T-helper 1 cell treated with Interleukin-12 subunit alpha and Interleukin-12 subunit beta and Interleukin-4 antibody, amounts not matched to agents 30 μg/mL and 1 μg/mL, for 36 hours (primary cell): Measurements from ENCODE around the gene DAGLB.
"Not testable (repeated sequence)": the region's sequence is repeated elsewhere in the genome, so short reads cannot be mapped to it uniquely, and the experiment has no call there.

ENCODE experiments used
- H3K27ac Mint-ChIP-seq: one replicate; pipeline ENCODE4 v1.8.0; 2021; ENCODE audit warnings: mild to moderate bottlenecking, mixed read lengths
- H3K27me3 Mint-ChIP-seq: one replicate; pipeline ENCODE4 v1.8.0; 2021; ENCODE audit warnings: low read depth, mixed read lengths
- H3K36me3 Mint-ChIP-seq: one replicate; pipeline ENCODE4 v1.8.0; 2021; ENCODE audit warnings: low read depth, mixed read lengths
- H3K4me1 Mint-ChIP-seq: one replicate; pipeline ENCODE4 v1.8.0; 2021; ENCODE audit warnings: low read depth, mixed read lengths
- H3K4me3 Mint-ChIP-seq: one replicate; pipeline ENCODE4 v1.8.0; 2021; ENCODE audit warnings: mild to moderate bottlenecking, moderate library complexity, mixed read lengths
- H3K9me3 Mint-ChIP-seq: one replicate; pipeline ENCODE4 v1.8.0; 2021; ENCODE audit warnings: mixed read lengths

The DAGLB gene

GRCh38 chr7:6477318-6477660 lies 29.5 kb upstream of the DAGLB start:
- Mint-ChIP-seq H3K27me3 (no peaks in the 10 kb centered on the region), H3K9me3 (no peaks in the 10 kb centered on the region), H3K36me3 (peaks cover 18% of the 10 kb centered on the region), H3K4me1 (peaks cover 56% of the 10 kb centered on the region), H3K4me3 (no peak overlapping the region), H3K27ac (no peak overlapping the region)

- Mint-ChIP-seq H3K36me3 (peaks cover 18% of the 10 kb centered on the region), H3K4me1 (peaks cover 53% of the 10 kb centered on the region), H3K9me3 (no peaks in the 10 kb centered on the region), H3K27ac (no peak overlapping the region), H3K4me3 (no peak overlapping the region), H3K27me3 (no peaks in the 10 kb centered on the region)
These were observed 29.0 kb upstream of the DAGLB start for GRCh38 chr7:6476596-6477317.

GRCh38 chr7:6475433-6476186 lies 27.9 kb upstream of the DAGLB start:
- Mint-ChIP-seq H3K4me3 (no peak overlapping the region), H3K36me3 (peaks cover 20% of the 10 kb centered on the region), H3K4me1 (peaks cover 42% of the 10 kb centered on the region)

GRCh38 chr7:6465862-6466261 lies 18.1 kb upstream of the DAGLB start:
- no peak overlapping the region for H3K27ac Mint-ChIP-seq
- H3K36me3 Mint-ChIP-seq, result peaks cover 42% of the 10 kb centered on the region
- H3K9me3 Mint-ChIP-seq, result no peaks in the 10 kb centered on the region

More at GRCh38 chr7:6475433-6476186, 27.9 kb upstream of the DAGLB start:
- no peaks in the 10 kb centered on the region for H3K27me3 Mint-ChIP-seq
- peak overlapping the region; percentile 19 for H3K27ac Mint-ChIP-seq
- H3K9me3 Mint-ChIP-seq, result no peaks in the 10 kb centered on the region

GRCh38 chr7:6463609-6464008 lies 15.9 kb upstream of the DAGLB start:
- H3K4me3 Mint-ChIP-seq, H3K4me1 Mint-ChIP-seq, H3K27me3 Mint-ChIP-seq, H3K27ac Mint-ChIP-seq, H3K9me3 Mint-ChIP-seq: not testable (repeated sequence)
- peaks cover 33% of the 10 kb centered on the region for H3K36me3 Mint-ChIP-seq

More at GRCh38 chr7:6465862-6466261, 18.1 kb upstream of the DAGLB start:
- Mint-ChIP-seq H3K27me3 (no peaks in the 10 kb centered on the region), H3K4me1 (no peaks in the 10 kb centered on the region), H3K4me3 (no peak overlapping the region)

- H3K4me3 Mint-ChIP-seq, result no peak overlapping the region
- no peaks in the 10 kb centered on the region for H3K9me3 Mint-ChIP-seq
- no peak overlapping the region for H3K27ac Mint-ChIP-seq
- peaks cover 28% of the 10 kb centered on the region for H3K36me3 Mint-ChIP-seq
- no peaks in the 10 kb centered on the region for H3K4me1 Mint-ChIP-seq
- H3K27me3 Mint-ChIP-seq, result no peaks in the 10 kb centered on the region
These were observed 14.3 kb upstream of the DAGLB start for GRCh38 chr7:6461946-6462550.

- Mint-ChIP-seq H3K4me1 (no peaks in the 10 kb centered on the region), H3K27ac (peak overlapping the region; percentile 45), H3K27me3 (no peaks in the 10 kb centered on the region), H3K9me3 (no peaks in the 10 kb centered on the region), H3K36me3 (peaks cover 24% of the 10 kb centered on the region), H3K4me3 (no peak overlapping the region)
These were observed 13.3 kb upstream of the DAGLB start for GRCh38 chr7:6460990-6461584.

GRCh38 chr7:6460303-6460702 lies 12.5 kb upstream of the DAGLB start:
- H3K4me3 Mint-ChIP-seq, result no peak overlapping the region

GRCh38 chr7:6458676-6459075 lies 10.9 kb upstream of the DAGLB start:
- H3K27me3 Mint-ChIP-seq, H3K27ac Mint-ChIP-seq, H3K4me3 Mint-ChIP-seq, H3K9me3 Mint-ChIP-seq, H3K4me1 Mint-ChIP-seq: not testable (repeated sequence)
- peaks cover 13% of the 10 kb centered on the region for H3K36me3 Mint-ChIP-seq

More at GRCh38 chr7:6460303-6460702, 12.5 kb upstream of the DAGLB start:
- Mint-ChIP-seq H3K27ac (no peak overlapping the region), H3K36me3 (peaks cover 16% of the 10 kb centered on the region), H3K9me3 (no peaks in the 10 kb centered on the region), H3K27me3 (no peaks in the 10 kb centered on the region), H3K4me1 (no peaks in the 10 kb centered on the region)

- H3K27me3 Mint-ChIP-seq, result no peaks in the 10 kb centered on the region
- H3K36me3 Mint-ChIP-seq, result no peaks in the 10 kb centered on the region
- H3K4me3 Mint-ChIP-seq, result no peak overlapping the region
- no peaks in the 10 kb centered on the region for H3K9me3 Mint-ChIP-seq
- H3K4me1 Mint-ChIP-seq, result peaks cover 6% of the 10 kb centered on the region
- no peak overlapping the region for H3K27ac Mint-ChIP-seq
These were observed 6.0 kb upstream of the DAGLB start for GRCh38 chr7:6453734-6454133.

- peaks cover 3% of the 10 kb centered on the region for H3K36me3 Mint-ChIP-seq
- H3K4me3 Mint-ChIP-seq, result no peak overlapping the region
- H3K27ac Mint-ChIP-seq, result no peak overlapping the region
- peaks cover 12% of the 10 kb centered on the region for H3K4me1 Mint-ChIP-seq
- no peaks in the 10 kb centered on the region for H3K27me3 Mint-ChIP-seq
- H3K9me3 Mint-ChIP-seq, result no peaks in the 10 kb centered on the region
These were observed 3.5 kb upstream of the DAGLB start for GRCh38 chr7:6451224-6451705.

- H3K36me3 Mint-ChIP-seq, H3K27ac Mint-ChIP-seq, H3K9me3 Mint-ChIP-seq, H3K27me3 Mint-ChIP-seq: not testable (repeated sequence)
- peak overlapping the region; percentile 37 for H3K4me3 Mint-ChIP-seq
- peaks cover 16% of the 10 kb centered on the region for H3K4me1 Mint-ChIP-seq
These were observed 2.8 kb upstream of the DAGLB start for GRCh38 chr7:6450591-6450990.

GRCh38 chr7:6449884-6450283 lies 2.1 kb upstream of the DAGLB start:
- not testable (repeated sequence) for H3K27ac Mint-ChIP-seq, H3K27me3 Mint-ChIP-seq, H3K4me3 Mint-ChIP-seq, H3K9me3 Mint-ChIP-seq
- peaks cover 14% of the 10 kb centered on the region for H3K36me3 Mint-ChIP-seq
- H3K4me1 Mint-ChIP-seq, result peaks cover 20% of the 10 kb centered on the region

- Mint-ChIP-seq H3K4me3 (peak overlapping the region; percentile 72), H3K27me3 (no peaks in the 10 kb centered on the region), H3K9me3 (no peaks in the 10 kb centered on the region), H3K27ac (peak overlapping the region; percentile 26), H3K36me3 (peaks cover 14% of the 10 kb centered on the region), H3K4me1 (peaks cover 20% of the 10 kb centered on the region)
These were observed 1.3 kb upstream of the DAGLB start for GRCh38 chr7:6448943-6449543.
